Gastrocnemius medialis (tissue), 4 donors: ENCODE data around the gene AHDC1.

Experiments used
- CTCF ChIP-seq, 5 experiments: fragments of 450-650 bp in 3 of 5; fragments of 200-600 bp in 2 of 5; sonication (generic) in 2 of 5; IDR thresholded peaks in 4 of 5; conservative IDR thresholded peaks in 1 of 5; 1 replicate in 4 of 5; 2 replicates in 1 of 5; pipeline ENCODE4 v1.5.1; 2016 to 2019; ENCODE audit warnings: antibody characterized with exemption in 5 of 5, mild to moderate bottlenecking in 3 of 5, moderate library complexity in 3 of 5
- POLR2A ChIP-seq, 2 donors: fragments of 450-650 bp; IDR thresholded peaks; one replicate each; pipeline ENCODE4 v1.6.1; 2017; ENCODE audit warnings: antibody characterized with exemption in 2 of 2, mild to moderate bottlenecking in 2 of 2, moderate library complexity in 2 of 2

GRCh38 chr1:27583479-27583878 is 20.5 kb downstream of the AHDC1 start:
- TF ChIP-seq CTCF (IDR thresholded peaks at IDR 0.05 in 4 of 5, conservative IDR thresholded peaks at IDR 0.05 in 1 of 5): no peak
- no peak for TF ChIP-seq POLR2A (IDR thresholded peaks at IDR 0.05)
